Activated T-helper 2 cell treated with anti-CD3 and anti-CD28 coated beads, Interferon-gamma antibody, Interleukin-2, Interleukin-4, amounts not matched to agents 10 μg/mL and 5 μg/mL and 100 μg/mL, durations not matched to agents 14 hours and 24 hours and 36 hours (primary cell): ENCODE measurements around the gene NAT14. TPM values are rescaled to one million over a fixed set of nuclear protein-coding genes. Genes with fewer than 3 reads are reported as not detected.
A peak's percentile ranks its signal among the peaks of the same experiment; 100 is the strongest.

Experiments used
- DNase-seq: peaks from one replicate; pipeline ENCODE4 v3.0.0; 2021; ENCODE audit warnings: low spot score
- H3K27ac Mint-ChIP-seq: one replicate; pipeline ENCODE4 v1.8.0; 2021; ENCODE audit warnings: mixed read lengths
- H3K27me3 Mint-ChIP-seq: one replicate; pipeline ENCODE4 v1.8.0; 2021; ENCODE audit warnings: low read depth, mixed read lengths
- H3K36me3 Mint-ChIP-seq: one replicate; pipeline ENCODE4 v1.8.0; 2021; ENCODE audit warnings: low read depth, mixed read lengths
- H3K4me1 Mint-ChIP-seq: one replicate; pipeline ENCODE4 v1.8.0; 2021; ENCODE audit warnings: low read depth, mixed read lengths
- H3K4me3 Mint-ChIP-seq: one replicate; pipeline ENCODE4 v1.8.0; 2021; ENCODE audit warnings: low read depth, mild to moderate bottlenecking, moderate library complexity, mixed read lengths
- H3K9me3 Mint-ChIP-seq: one replicate; pipeline ENCODE4 v1.8.0; 2021; ENCODE audit warnings: mixed read lengths
- intact Hi-C: fragments of 100-400 bp; cut with micrococcal nuclease; formaldehyde crosslinking; loops from one replicate; pipeline ENCODE4 v1.15.1; 2023
- total RNA-seq: library from RNA; stranded (reverse); gene quantifications from 2 replicates; pipeline ENCODE4 v1.2.3, GENCODE V29; 2022

Gene NAT14
- total RNA-seq, 1 donor from 2014 or later: 20.0 TPM

DNA sequence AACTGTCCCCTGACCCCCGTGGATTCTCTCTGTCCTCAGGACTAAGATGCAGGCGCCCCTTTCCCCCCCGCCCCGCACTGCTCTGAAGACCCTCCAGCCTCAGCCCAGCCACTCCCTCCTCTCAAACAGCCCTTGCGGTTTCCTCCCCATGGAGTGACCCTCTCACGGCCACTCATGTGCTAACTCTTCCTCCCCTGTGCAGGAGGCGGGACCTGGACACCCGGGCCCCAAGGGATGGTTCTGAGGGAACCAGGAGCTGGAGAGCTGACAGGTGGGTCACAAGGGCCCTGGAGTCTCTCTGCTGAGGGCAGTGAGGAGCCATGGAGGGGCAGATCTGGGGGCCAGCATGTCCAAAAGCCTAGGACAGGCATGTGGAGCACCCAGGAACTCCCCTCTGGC is 25.4 kb upstream of the NAT14 start:
- Mint-ChIP-seq H3K9me3 (no peaks in the 10 kb centered on the region), H3K4me1 (peaks cover 16% of the 10 kb centered on the region), H3K36me3 (peaks cover 4% of the 10 kb centered on the region), H3K4me3 (no peak overlapping the region), H3K27me3 (peaks cover 2% of the 10 kb centered on the region), H3K27ac (no peak overlapping the region)
- intact Hi-C loops: no loop called here
- no peak for DNase-seq

DNA sequence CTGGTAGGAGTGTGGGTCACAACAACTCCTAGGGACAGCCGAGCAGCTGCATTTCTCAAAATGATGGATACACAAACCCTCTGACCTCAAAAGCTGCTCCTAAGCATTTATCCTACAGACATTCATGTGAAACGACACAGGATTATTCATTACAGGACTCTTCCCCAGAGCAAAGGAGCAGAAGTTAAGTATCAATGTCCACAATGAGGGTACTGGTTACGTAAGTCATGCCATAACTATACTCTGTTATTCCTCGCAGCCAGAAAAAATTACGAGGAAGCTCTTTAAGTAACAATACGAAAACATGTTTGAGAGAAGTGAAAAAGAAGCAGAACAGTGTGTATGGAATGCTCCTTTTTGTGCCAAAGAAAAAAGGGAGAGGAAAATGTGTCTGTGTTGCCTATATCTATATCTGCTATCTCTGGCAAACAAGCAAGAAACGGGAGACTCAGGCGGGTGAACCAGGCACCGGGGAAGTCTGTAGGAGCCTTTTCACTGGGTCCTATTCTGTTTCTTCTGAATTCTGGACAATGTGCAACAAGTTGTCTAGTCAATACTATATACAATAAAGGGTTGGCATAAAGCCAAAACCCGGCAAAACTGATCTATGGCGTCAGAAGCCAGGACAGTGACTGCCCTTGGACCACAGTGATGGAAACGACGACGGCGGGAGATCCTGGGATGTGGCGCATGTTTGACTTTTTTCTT is 24.9 kb upstream of the NAT14 start:
- intact Hi-C loops: loop anchor here (5.0 kb wide), 1 partner anchor 172 kb away; no protein-coding TSS in a partner anchor
- H3K4me3 Mint-ChIP-seq: peak overlapping the region; percentile 85
- H3K27me3 Mint-ChIP-seq: no peaks in the 10 kb centered on the region
- H3K9me3 Mint-ChIP-seq: no peaks in the 10 kb centered on the region
- H3K4me1 Mint-ChIP-seq: peaks cover 16% of the 10 kb centered on the region
- no peaks in the 10 kb centered on the region for H3K36me3 Mint-ChIP-seq
- no peak overlapping the region for H3K27ac Mint-ChIP-seq
- no peak for DNase-seq

DNA sequence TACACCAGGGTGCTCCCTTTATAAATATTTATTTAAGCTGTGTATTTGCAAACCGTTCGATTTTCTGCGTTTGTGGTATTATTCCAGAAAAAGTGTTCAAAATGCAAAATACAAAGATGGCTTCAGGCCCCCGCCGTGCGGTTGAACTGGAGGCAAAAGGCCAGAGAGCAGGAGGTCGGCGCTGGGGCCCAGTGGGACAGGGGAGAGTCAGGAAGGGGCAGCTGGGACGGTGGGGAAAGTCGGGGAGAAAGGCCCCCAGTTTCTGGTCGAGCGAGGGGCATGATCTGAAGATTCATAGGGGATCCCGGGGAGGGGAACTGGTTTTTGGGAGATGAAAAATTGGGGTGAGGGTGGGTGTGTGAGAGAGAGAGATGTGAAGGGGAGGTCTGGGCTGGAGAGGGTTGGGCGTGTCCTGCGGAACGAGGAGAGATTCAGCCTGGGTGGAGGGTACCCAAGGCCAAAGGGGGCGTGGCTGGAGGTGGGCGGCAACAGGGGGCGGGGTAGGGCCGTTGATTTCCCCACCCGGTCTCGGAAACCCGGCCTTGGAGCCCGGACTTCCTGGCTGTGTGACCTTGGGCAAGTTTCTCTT is 24.2 kb upstream of the NAT14 start:
- Mint-ChIP-seq H3K27me3 (no peaks in the 10 kb centered on the region), H3K4me1 (peaks cover 16% of the 10 kb centered on the region), H3K27ac (peak overlapping the region; percentile 73), H3K36me3 (no peaks in the 10 kb centered on the region), H3K4me3 (peak overlapping the region; percentile 85), H3K9me3 (no peaks in the 10 kb centered on the region)
- intact Hi-C loops: loop anchor here (1.0 to 5.0 kb wide), 3 partner anchors 16 to 172 kb away; partner anchors contain the start of gene ZNF628
- no peak for DNase-seq

DNA sequence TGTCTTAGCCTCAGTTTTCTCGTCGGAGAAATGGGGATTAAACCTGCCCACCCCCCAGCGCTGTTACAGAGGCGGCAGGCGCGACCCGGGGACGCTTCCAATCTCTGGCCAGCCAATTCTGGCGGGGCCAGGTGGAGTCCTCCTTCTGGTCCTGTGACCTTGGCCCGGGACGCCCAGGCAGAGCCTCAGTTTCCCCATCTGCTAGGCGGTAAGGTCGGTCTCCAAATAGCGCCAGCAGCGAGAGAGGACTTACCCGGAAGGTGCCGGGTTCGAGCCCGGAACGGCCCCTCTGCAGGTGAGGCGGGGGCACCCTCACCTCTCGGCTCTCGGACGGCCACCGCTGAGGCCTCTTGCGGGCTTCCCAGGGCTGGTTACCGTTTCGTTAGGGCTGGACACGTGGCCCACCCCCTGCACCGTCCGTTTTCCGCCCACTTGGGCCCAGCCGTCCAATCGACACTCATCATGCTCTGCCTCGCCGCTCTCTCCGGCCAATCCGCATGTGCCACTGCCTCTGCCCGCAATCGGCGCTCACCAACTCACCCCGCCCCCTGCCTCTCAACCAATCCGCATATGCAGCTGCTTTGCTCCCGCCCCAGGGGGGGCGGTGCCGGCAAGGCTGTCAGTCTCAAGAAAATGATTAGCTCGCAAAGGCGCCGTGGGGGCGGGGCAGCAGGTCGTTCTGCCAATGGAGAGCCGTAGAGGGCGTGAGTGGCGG is 23.6 kb upstream of the NAT14 start, which contains the start of gene ISOC2:
Gene ISOC2, minus strand, starts transcription at position 384 of the 715 bp plus-strand sequence. CDS start 5,156 bp downstream, outside the sequence.
- Mint-ChIP-seq H3K27ac (peak within 1 kb of the TSS; percentile 73), H3K36me3 (no peaks in the 10 kb centered on the region), H3K9me3 (no peaks in the 10 kb centered on the region), H3K4me3 (peak within 1 kb of the TSS; percentile 85), H3K4me1 (peaks cover 16% of the 10 kb centered on the region), H3K27me3 (no peaks in the 10 kb centered on the region)
- intact Hi-C loops: loop anchor here (1.0 to 5.0 kb wide), 3 partner anchors 15 to 171 kb away; partner anchors contain the start of gene ZNF628
- DNase-seq: peak; percentile 100

DNA sequence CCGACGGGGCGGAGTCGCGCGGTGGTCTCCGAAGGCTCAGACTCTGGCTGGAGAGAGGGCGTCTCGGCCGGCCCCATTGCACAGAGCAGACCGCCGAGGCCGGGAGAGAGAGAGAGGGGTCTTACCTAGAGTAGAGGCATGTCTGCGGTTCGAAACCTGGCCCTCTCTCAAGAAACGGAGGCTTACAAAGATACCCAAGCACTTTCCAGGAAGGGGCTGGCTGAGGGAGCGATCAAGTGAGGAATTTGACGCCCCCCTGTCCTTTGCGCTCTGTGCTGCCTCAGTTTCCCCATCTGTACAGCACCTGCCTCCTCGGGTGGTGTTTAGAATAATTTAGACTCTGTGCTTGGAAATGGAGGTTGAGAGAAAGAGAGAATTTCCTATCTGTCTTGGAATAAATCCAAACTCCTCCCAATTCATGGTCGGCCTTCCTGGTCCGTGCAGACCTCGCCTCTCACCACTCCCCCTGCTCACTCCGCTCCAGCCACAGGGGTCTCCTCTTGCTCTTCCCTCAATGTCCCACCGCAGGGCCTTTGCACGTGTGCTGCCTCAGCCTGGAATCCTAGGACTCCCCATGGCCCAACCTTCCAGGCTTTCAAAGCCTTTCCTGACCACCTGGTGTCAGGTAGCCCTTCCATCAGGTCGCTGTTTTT is 22.9 kb upstream of the NAT14 start:
- peak overlapping the region; percentile 85 for H3K4me3 Mint-ChIP-seq
- H3K27me3 Mint-ChIP-seq: no peaks in the 10 kb centered on the region
- no peaks in the 10 kb centered on the region for H3K9me3 Mint-ChIP-seq
- H3K4me1 Mint-ChIP-seq: peaks cover 16% of the 10 kb centered on the region
- DNase-seq: no peak
- H3K27ac Mint-ChIP-seq: peak overlapping the region; percentile 73
- intact Hi-C loops: loop anchor here (1.0 to 5.0 kb wide), 3 partner anchors 14 to 170 kb away; partner anchors contain the start of gene ZNF628
- H3K36me3 Mint-ChIP-seq: no peaks in the 10 kb centered on the region

DNA sequence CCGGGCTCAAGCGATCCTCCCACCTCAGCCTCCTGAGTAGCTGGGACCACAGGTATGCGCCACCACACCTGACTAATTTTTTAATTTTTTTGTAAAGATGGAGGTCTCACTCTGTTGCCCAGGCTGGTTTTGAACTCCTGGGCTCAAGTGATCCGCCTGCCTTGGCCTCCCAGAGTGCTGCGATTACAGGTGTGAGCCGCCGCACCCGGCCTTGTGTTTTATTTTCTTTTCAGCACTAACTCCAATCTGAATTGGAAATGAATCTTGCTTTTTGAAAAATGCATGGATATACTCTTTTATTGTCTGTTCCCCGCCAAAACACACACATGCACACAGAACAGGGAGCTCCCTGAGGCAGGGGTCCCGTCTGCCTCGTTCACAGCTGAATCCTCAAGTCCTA is 22.3 kb upstream of the NAT14 start:
- intact Hi-C loops: loop anchor here (5.0 kb wide), 1 partner anchor 170 kb away; no protein-coding TSS in a partner anchor
- no peak for DNase-seq
- Mint-ChIP-seq H3K27me3 (no peaks in the 10 kb centered on the region), H3K4me1 (peaks cover 16% of the 10 kb centered on the region), H3K9me3 (no peaks in the 10 kb centered on the region), H3K27ac (no peak overlapping the region), H3K4me3 (peak overlapping the region; percentile 85), H3K36me3 (no peaks in the 10 kb centered on the region)

DNA sequence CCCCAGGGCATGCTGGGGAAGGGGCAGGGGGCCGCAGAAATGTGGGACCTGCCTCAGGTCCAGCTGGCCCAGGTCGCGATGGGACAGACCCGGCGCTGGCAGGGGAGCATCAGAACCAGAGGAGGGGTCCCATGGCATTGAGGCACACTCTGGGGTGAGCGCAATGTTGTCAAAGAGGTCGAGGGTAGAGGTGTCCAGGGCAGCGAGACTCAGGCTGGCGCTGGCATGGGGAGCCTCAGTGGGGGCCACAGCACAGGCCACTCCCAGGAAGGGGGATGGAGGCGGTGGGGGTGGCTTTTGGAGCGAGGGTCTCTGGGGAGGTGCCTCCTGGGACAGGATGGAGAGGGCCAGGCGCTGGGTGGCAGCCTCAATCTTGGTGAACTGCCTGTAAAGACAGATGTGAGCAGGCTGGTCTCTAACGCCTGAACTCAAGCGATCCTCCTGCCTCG is 21.4 kb upstream of the NAT14 start:
- H3K9me3 Mint-ChIP-seq: no peaks in the 10 kb centered on the region
- no peaks in the 10 kb centered on the region for H3K27me3 Mint-ChIP-seq
- no peak for DNase-seq
- no peak overlapping the region for H3K4me3 Mint-ChIP-seq
- intact Hi-C loops: loop anchor here (5.0 kb wide), 1 partner anchor 169 kb away; no protein-coding TSS in a partner anchor
- H3K4me1 Mint-ChIP-seq: peaks cover 19% of the 10 kb centered on the region
- no peaks in the 10 kb centered on the region for H3K36me3 Mint-ChIP-seq
- no peak overlapping the region for H3K27ac Mint-ChIP-seq

DNA sequence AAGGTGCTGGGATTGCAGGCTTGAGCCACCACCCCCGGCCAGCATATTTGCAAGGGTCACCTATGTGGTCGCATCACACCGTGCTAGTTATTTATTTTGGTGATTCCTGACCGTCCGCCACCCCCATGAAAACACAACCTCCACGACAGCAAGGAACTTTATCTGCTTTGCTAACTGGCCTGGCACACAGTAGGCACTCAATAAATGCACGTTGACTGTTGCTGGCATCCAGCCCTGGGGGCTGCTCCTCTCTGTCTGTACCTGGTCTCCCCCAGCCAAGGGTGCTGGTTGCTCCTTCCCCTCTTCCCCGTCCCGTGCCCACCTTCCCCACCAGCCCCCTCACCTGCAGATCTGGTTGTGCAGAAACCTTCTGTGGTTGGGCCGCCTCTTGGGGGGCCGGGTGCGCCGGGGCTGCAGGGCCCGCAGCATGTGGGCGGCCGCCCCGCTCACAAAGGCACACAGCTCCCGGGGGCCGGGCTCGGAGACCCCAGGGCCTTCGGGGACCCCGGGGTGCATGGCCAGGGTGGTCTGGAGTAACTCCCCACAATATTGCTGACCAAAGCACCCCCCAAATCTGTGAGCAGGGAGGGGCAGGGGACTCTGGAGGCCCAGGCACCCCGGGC is 20.8 kb upstream of the NAT14 start:
- intact Hi-C loops: loop anchor here (5.0 kb wide), 1 partner anchor 168 kb away; no protein-coding TSS in a partner anchor

DNA sequence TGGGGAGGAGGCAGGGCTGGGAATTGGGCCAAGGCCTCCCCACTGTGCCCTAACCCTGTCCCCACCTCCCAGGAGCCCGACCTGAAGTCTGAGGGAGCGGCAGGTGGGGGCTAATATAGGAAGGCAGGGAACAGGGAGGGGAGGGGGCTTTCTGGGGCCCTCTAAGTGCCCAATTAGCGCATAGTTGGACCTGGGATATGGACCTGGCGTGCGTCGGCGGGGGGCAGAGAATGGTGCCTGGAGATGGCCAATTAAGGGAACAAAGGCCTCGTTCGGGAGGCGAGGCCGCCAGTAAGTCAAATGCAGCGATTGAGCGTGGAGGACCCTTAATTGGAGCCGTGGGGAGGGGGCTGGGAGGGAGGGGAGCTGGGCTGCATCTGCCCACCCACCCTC is 20.3 kb upstream of the NAT14 start, which contains the start of gene C19orf85:
Gene C19orf85, minus strand, starts transcription at position 90 of the 393 bp plus-strand sequence. CDS start 197 bp downstream, outside the sequence.
- Mint-ChIP-seq H3K9me3 (no peaks in the 10 kb centered on the region), H3K4me1 (peaks cover 19% of the 10 kb centered on the region), H3K27me3 (no peaks in the 10 kb centered on the region), H3K27ac (no peak within 1 kb of the TSS), H3K4me3 (no peak within 1 kb of the TSS), H3K36me3 (no peaks in the 10 kb centered on the region)
- intact Hi-C loops: loop anchor here (5.0 kb wide), 1 partner anchor 168 kb away; no protein-coding TSS in a partner anchor
- no peak for DNase-seq

More for the DNA sequence above, 20.8 kb upstream of the NAT14 start:
- no peaks in the 10 kb centered on the region for H3K36me3 Mint-ChIP-seq
- H3K4me1 Mint-ChIP-seq: peaks cover 19% of the 10 kb centered on the region
- DNase-seq: no peak
- no peaks in the 10 kb centered on the region for H3K9me3 Mint-ChIP-seq
- no peak overlapping the region for H3K4me3 Mint-ChIP-seq
- H3K27ac Mint-ChIP-seq: no peak overlapping the region
- no peaks in the 10 kb centered on the region for H3K27me3 Mint-ChIP-seq

DNA sequence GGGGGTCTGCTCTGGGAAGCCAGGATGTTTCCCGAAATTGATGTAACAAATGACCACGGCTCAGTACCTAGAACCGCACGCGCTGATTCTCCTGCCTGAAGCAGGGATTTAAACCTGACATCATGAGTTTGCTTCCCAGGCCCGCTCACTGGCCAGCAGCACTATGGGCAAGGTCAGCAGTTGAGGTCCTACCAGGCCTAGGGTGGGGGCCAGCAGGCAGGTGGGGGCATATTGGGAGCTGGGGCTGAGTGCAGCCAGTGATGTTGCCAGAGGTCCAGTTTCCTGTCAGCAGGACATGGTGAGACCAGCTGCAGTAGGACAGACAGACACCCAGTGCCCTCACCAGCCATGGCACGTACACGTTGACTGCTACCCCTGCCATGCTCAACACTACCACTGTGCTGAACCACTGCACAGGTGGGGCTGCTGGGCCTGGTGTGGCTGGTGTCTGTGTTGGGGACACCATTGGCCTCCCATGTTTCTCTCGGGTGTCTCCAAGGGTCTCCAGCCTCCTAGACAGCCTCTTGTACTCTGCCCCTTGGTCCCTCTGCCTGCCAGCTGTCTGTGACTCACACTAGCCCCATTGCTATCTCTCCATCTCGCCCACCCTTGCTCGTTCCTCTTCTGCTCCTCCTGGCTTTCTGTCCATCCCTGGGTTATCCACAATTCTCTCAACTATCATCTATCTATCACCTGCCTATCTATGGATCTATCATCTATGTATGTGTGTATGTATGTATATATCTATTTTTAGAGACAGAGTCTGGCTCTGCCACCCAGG is 19.3 kb upstream of the NAT14 start:
- peaks cover 13% of the 10 kb centered on the region for H3K4me1 Mint-ChIP-seq
- no peak overlapping the region for H3K27ac Mint-ChIP-seq
- H3K9me3 Mint-ChIP-seq: no peaks in the 10 kb centered on the region
- intact Hi-C loops: no loop called here
- DNase-seq: no peak
- H3K4me3 Mint-ChIP-seq: no peak overlapping the region
- no peaks in the 10 kb centered on the region for H3K36me3 Mint-ChIP-seq
- H3K27me3 Mint-ChIP-seq: no peaks in the 10 kb centered on the region

DNA sequence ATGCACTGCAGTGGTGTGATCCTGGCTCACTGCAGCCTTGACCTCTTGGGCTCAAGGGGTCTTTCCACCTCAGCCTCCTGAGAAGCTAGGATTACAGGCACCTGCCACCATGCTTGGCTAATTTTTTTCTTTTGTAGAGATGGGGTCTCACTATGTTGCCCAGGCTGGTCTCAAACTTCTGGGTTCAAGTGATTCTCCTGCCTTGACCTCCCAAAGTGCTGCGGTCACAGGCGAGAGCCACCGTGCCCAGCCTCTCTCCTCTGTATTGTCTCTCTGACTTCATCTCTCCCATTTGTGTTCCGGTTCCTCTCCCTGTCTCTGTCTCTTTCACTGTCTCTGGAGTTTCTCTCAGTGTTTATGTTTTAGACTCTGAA is 18.8 kb upstream of the NAT14 start:
- intact Hi-C loops: no loop called here
- Mint-ChIP-seq H3K4me1 (peaks cover 10% of the 10 kb centered on the region), H3K36me3 (no peaks in the 10 kb centered on the region), H3K9me3 (no peaks in the 10 kb centered on the region), H3K27ac (no peak overlapping the region), H3K4me3 (no peak overlapping the region), H3K27me3 (no peaks in the 10 kb centered on the region)
- DNase-seq: no peak
